ENCODE results near the gene ICA1. TPM values are rescaled to one million over a fixed set of nuclear protein-coding genes. Genes with fewer than 3 reads are reported as not detected.

ICA1 gene
- total RNA-seq, 4 donors from 2014 or later, result 1.6 to 20.9 (median 4.0) TPM

DNA sequence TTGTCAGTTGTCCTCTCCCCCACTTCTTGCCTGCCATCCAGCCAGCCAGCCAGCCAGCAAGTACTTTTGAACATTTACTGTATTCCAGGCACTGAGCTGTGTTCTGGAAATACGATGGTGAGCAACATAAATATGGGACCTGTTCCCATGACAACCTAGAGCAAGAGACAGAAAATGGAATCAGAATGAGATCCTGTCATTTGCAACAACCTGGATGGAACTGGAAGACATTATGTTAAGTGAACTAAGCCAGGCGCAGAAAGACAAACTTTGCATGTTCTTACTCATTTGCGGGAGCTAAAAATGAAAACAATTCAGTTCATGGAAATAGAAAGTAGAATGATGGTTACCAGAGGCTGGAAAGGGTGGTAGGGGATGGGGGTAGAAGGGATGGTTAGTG, 140.7 kb downstream of the ICA1 start:
- no peak overlapping the region for H3K27ac ChIP-seq
- DNase-seq (no peak), ATAC-seq (no peak)
- H3K4me1 ChIP-seq, result peaks cover 0 to 4% of the 10 kb centered on the region in 2 donors
- no peak overlapping the region for H3K4me3 ChIP-seq
- TF ChIP-seq, protein P1, sequence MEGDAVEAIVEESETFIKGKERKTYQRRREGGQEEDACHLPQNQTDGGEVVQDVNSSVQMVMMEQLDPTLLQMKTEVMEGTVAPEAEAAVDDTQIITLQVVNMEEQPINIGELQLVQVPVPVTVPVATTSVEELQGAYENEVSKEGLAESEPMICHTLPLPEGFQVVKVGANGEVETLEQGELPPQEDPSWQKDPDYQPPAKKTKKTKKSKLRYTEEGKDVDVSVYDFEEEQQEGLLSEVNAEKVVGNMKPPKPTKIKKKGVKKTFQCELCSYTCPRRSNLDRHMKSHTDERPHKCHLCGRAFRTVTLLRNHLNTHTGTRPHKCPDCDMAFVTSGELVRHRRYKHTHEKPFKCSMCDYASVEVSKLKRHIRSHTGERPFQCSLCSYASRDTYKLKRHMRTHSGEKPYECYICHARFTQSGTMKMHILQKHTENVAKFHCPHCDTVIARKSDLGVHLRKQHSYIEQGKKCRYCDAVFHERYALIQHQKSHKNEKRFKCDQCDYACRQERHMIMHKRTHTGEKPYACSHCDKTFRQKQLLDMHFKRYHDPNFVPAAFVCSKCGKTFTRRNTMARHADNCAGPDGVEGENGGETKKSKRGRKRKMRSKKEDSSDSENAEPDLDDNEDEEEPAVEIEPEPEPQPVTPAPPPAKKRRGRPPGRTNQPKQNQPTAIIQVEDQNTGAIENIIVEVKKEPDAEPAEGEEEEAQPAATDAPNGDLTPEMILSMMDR (IDR thresholded peaks at IDR 0.05 in 4 of 5, conservative IDR thresholded peaks at IDR 0.05 in 1 of 5), result no peak
- TF ChIP-seq POLR2A (IDR thresholded peaks at IDR 0.05), result no peak
- H3K36me3 ChIP-seq, result no peaks in the 10 kb centered on the region
- in situ Hi-C loops (cut with MboI; ENCODE audit: low sequenced_read_pairs in 4 of 4) (no loop called here), intact Hi-C loops (cut with DNase I; ENCODE audit: low total_unique reads) (no loop called here)
- H3K27me3 ChIP-seq, result no peaks in the 10 kb centered on the region
- H3K9me3 ChIP-seq, result no peaks in the 10 kb centered on the region

DNA sequence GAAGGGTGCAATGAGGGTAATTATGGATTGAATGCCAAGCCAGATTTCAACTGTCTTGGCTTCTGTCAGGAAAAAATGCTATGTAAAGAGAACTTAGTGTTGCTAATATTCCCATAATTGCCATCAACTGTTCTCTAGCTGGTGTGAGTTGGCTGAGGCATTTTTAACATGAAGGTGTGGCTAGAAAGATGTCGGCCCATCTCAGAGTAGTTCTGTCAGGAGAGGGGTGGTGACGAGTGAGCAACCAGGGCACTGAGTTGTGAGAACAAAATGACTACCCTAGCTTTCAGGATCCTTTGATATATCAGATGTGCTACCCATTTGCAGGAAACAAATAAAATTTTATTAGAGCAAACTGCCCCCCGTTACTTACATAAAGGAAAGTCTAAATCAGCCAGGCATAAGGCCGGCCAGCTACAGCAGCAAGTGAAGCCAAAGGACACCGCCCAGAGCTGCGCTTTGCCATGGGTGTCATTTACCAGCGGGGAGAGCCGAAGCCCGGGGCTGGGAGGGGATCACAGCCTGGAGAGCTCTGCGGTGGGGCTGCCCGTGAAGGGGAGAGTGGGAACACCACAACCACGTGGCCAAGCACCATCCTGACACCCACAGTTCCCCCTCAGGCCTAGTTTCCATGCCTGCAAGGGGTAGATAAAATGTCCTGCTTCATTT, 141.4 kb downstream of the ICA1 start:
- H3K36me3 ChIP-seq, result no peaks in the 10 kb centered on the region
- ATAC-seq (no peak), DNase-seq (no peak)
- no peaks in the 10 kb centered on the region for H3K9me3 ChIP-seq
- no peak for TF ChIP-seq POLR2A (IDR thresholded peaks at IDR 0.05)
- TF ChIP-seq, protein P1 (IDR thresholded peaks at IDR 0.05 in 4 of 5, conservative IDR thresholded peaks at IDR 0.05 in 1 of 5), result no peak
- no peak overlapping the region for H3K27ac ChIP-seq
- peaks cover 0 to 4% of the 10 kb centered on the region in 2 donors for H3K4me1 ChIP-seq
- in situ Hi-C loops (cut with MboI; ENCODE audit: low sequenced_read_pairs in 4 of 4) (no loop called here), intact Hi-C loops (cut with DNase I; ENCODE audit: low total_unique reads) (no loop called here)
- no peak overlapping the region for H3K4me3 ChIP-seq
- H3K27me3 ChIP-seq, result no peaks in the 10 kb centered on the region

DNA sequence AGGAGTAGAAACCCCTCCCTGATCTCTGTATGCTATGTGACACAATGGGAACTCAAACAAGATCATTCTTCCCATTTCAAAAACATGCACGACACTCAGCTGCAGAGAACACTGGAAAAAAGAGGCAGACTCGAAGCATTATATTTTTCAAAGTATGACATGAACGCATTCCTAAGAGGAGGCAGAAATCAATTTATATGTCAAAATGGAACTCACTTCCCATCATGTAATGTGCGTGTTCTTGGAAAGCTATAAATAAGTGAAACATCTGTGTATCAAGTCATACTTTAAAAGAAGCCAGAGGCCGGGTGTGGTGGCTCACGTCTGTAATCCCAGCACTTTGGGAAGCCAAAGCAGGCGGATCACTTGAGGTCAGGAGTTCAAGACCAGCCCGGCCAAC, 142.7 kb downstream of the ICA1 start:
- TF ChIP-seq, protein P1 (IDR thresholded peaks at IDR 0.05 in 4 of 5, conservative IDR thresholded peaks at IDR 0.05 in 1 of 5), result no peak
- DNase-seq (no peak), ATAC-seq (no peak)
- H3K27me3 ChIP-seq, result no peaks in the 10 kb centered on the region
- intact Hi-C loops (cut with DNase I; ENCODE audit: low total_unique reads) (no loop called here), in situ Hi-C loops (cut with MboI; ENCODE audit: low sequenced_read_pairs in 4 of 4) (no loop called here)
- no peaks in the 10 kb centered on the region for H3K36me3 ChIP-seq
- H3K4me3 ChIP-seq, result no peak overlapping the region
- H3K4me1 ChIP-seq, result peaks cover 0 to 4% of the 10 kb centered on the region in 2 donors
- no peak overlapping the region for H3K27ac ChIP-seq
- H3K9me3 ChIP-seq, result no peaks in the 10 kb centered on the region

DNA sequence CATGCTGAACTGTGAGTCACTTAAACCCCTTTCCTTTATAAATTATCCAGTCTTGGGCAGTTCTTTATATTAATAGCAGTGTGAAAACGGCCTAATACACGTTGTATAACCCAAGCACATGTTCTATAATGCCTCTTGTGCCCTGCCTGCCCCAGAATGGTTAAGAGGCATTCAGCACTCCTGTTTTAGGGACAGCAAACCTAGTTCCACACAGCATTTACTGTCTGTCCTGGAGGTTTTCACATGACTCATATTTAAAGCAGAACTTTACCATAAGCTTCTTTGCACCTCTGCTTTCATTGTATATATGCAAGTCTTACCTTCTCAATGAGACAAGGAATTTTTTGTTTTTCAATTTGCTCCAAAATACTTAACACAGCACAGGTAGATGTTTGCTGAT, 144.8 kb downstream of the ICA1 start:
- no peak for TF ChIP-seq POLR2A (IDR thresholded peaks at IDR 0.05)
- TF ChIP-seq, protein P1 (IDR thresholded peaks at IDR 0.05 in 4 of 5, conservative IDR thresholded peaks at IDR 0.05 in 1 of 5), result no peak
- in situ Hi-C loops (cut with MboI; ENCODE audit: low sequenced_read_pairs in 4 of 4) (no loop called here), intact Hi-C loops (cut with DNase I; ENCODE audit: low total_unique reads) (no loop called here)
- Histone ChIP-seq H3K36me3 (no peaks in the 10 kb centered on the region), H3K27ac (no peak overlapping the region), H3K4me1 (peaks cover 0 to 4% of the 10 kb centered on the region in 2 donors), H3K9me3 (no peaks in the 10 kb centered on the region), H3K4me3 (no peak overlapping the region), H3K27me3 (no peaks in the 10 kb centered on the region)
- DNase-seq, result no peak
- ATAC-seq, result no peak

All from gastrocnemius medialis (tissue), 4 donors.